Neural progenitor cell (in vitro differentiated cells): Measurements from ENCODE around the gene RETSAT.
"Not testable (repeated sequence)": the region's sequence is repeated elsewhere in the genome, so short reads cannot be mapped to it uniquely, and the experiment has no call there.

Experiments
- CTCF ChIP-seq: fragments of 200-600 bp; sonication (generic); IDR thresholded peaks from 2 replicates; pipeline ENCODE4 v1.5.1; 2017; ENCODE audit warnings: antibody characterized with exemption, mild to moderate bottlenecking
- EZH2phosphoT487 ChIP-seq: fragments of 200-600 bp; sonication (generic); IDR thresholded peaks from 2 replicates; pipeline ENCODE4 v1.6.1; 2017; ENCODE audit warnings: antibody characterized with exemption

DNA sequence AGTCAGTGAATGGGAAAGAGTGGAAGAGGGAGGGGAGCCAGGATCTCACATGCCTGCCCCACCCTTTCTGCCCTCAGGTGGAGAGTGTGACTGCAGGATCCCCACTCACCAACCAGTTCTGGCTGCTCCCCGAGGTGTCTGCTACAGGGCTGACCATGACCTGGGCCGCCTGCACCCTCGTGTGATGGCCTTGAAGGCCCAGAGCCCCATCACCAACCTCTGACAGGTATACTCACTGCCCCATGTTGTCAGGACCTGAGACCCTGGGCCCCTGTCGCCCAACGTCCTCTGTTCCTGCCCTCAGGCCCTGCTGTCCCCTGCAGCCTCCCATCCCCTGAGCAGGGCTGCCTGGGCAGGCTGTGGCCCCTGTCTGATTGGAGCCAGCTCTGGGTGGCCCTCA is 38.4 kb downstream of the RETSAT start:
- not testable (repeated sequence) for TF ChIP-seq CTCF, EZH2phosphoT487
